ENCODE results near the gene LATS2. TPM values are rescaled to one million over a fixed set of nuclear protein-coding genes. Genes with fewer than 3 reads are reported as not detected.
A peak's percentile ranks its signal among the peaks of the same experiment; 100 is the strongest.

LATS2 gene
- total RNA-seq, 2 experiments from 2014 or later = 6.2 to 6.5 TPM

DNA sequence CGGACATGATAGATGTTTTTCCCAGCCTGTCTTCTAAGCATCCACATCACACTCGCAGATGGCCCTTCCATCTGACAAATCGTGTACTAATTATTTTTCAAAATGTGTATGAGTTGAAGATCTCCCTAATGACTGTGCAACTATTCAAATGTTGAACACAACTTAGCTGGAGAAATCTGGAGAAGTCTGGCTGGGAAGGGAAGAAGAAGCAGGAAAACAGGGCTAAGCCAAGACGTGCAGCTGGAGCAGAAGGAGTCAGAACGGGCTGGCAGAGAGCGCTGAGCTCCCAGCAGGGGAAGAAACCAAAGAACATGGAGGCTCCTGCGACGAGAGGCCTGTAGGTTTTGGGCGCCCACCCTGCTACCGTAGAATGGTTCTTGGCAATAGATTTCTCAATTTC is 13.2 kb upstream of the LATS2 start:
- Histone ChIP-seq H3K4me3 (ENCODE audit: low read length) (no peak overlapping the region), H3K27me3 (ENCODE audit: control insufficient read depth in 1 of 2, insufficient read depth in 2 of 2, low read length in 2 of 2) (peaks cover 0 to 4% of the 10 kb centered on the region in 2 experiments), H3K27ac (ENCODE audit: low read depth in 1 of 2, low read length in 2 of 2) (no peak overlapping the region), H3K9me3 (ENCODE audit: control insufficient read depth in 1 of 2, insufficient read depth in 1 of 2, low read length in 2 of 2) (peaks cover 0 to 4% of the 10 kb centered on the region in 2 experiments), H3K4me1 (ENCODE audit: insufficient read depth, low read length) (peaks cover 16% of the 10 kb centered on the region), H3K36me3 (ENCODE audit: insufficient read depth, low read length) (no peaks in the 10 kb centered on the region)
- H3K27ac Mint-ChIP-seq = peak overlapping the region; percentile 63
- intact Hi-C loops (cut with DNase I, micrococcal nuclease) = no loop called here
- H3K4me3 Mint-ChIP-seq = peak overlapping the region; percentile 84
- no peaks in the 10 kb centered on the region for H3K36me3 Mint-ChIP-seq (ENCODE audit: low read depth)
- H3K27me3 Mint-ChIP-seq = peaks cover 19% of the 10 kb centered on the region
- H3K9me3 Mint-ChIP-seq = no peaks in the 10 kb centered on the region
- ATAC-seq (ENCODE audit: poor library complexity) = no peak
- DNase-seq = no peak
- POLR2A ChIA-PET = interaction anchor here (0.7 to 1.1 kb wide), 3 partner anchors 12 to 22 kb away, joined by 3 to 7 read pairs (median 6); partner anchors contain the start of gene LATS2
- peaks cover 21% of the 10 kb centered on the region for H3K4me1 Mint-ChIP-seq (ENCODE audit: low read depth)
- CTCF ChIA-PET = no interaction called here
- TF ChIP-seq, protein P1, sequence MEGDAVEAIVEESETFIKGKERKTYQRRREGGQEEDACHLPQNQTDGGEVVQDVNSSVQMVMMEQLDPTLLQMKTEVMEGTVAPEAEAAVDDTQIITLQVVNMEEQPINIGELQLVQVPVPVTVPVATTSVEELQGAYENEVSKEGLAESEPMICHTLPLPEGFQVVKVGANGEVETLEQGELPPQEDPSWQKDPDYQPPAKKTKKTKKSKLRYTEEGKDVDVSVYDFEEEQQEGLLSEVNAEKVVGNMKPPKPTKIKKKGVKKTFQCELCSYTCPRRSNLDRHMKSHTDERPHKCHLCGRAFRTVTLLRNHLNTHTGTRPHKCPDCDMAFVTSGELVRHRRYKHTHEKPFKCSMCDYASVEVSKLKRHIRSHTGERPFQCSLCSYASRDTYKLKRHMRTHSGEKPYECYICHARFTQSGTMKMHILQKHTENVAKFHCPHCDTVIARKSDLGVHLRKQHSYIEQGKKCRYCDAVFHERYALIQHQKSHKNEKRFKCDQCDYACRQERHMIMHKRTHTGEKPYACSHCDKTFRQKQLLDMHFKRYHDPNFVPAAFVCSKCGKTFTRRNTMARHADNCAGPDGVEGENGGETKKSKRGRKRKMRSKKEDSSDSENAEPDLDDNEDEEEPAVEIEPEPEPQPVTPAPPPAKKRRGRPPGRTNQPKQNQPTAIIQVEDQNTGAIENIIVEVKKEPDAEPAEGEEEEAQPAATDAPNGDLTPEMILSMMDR (IDR thresholded peaks at IDR 0.05) = no peak

DNA sequence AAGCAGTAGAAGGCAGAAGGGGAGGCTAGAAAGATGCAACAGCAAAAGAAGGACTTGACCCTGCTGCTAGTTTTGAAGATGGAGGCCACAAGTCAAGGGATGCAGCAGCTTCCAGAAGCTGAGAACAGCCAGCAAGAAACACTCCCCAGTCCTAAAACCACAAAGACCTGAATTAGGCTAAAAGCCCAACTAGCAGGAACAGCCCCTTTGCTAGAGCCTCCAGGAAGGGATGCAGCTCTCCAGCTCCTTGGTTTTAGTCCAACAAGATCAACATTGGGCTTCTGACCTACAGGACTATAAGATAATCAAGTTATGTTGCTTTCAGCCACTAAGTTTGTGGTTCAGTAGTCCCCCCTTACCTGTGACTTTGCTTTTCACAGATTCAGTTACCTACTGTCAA is 10.5 kb upstream of the LATS2 start:
- DNase-seq (no peak), ATAC-seq (ENCODE audit: poor library complexity) (no peak)
- Mint-ChIP-seq H3K27ac (no peak overlapping the region), H3K4me1 (ENCODE audit: low read depth) (peaks cover 21% of the 10 kb centered on the region), H3K27me3 (peaks cover 13% of the 10 kb centered on the region), H3K9me3 (no peaks in the 10 kb centered on the region), H3K4me3 (no peak overlapping the region), H3K36me3 (ENCODE audit: low read depth) (no peaks in the 10 kb centered on the region)
- Histone ChIP-seq H3K36me3 (ENCODE audit: insufficient read depth, low read length) (no peaks in the 10 kb centered on the region), H3K4me1 (ENCODE audit: insufficient read depth, low read length) (peaks cover 16% of the 10 kb centered on the region), H3K27me3 (ENCODE audit: control insufficient read depth in 1 of 2, insufficient read depth in 2 of 2, low read length in 2 of 2) (peaks cover 0 to 4% of the 10 kb centered on the region in 2 experiments), H3K27ac (ENCODE audit: low read depth in 1 of 2, low read length in 2 of 2) (no peak overlapping the region), H3K4me3 (ENCODE audit: low read length) (no peak overlapping the region), H3K9me3 (ENCODE audit: control insufficient read depth in 1 of 2, insufficient read depth in 1 of 2, low read length in 2 of 2) (peaks cover 0 to 4% of the 10 kb centered on the region in 2 experiments)
- ChIA-PET POLR2A (no interaction called here), CTCF (no interaction called here)
- intact Hi-C loops (cut with DNase I, micrococcal nuclease) = no loop called here
- TF ChIP-seq, protein P1 (IDR thresholded peaks at IDR 0.05) = no peak

DNA sequence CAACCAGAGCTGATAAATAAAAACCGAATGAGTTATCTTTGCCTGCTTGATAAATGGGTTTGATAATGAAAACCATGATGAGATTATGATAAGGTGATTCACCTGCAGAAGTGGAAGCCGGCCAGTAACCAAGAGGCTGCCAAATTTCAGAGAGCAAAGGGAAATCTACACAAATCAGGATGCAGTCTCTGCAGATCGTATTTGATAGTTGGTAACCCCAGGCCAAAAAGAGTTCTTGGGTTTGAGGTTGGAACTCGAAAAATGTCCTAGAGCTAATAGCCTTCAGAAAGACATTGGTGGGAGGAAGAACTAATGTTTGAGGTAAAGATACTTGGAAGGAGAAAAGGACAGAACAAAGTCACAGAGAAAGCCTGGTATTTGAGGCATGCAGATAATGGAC is 9.6 kb upstream of the LATS2 start:
- TF ChIP-seq, protein P1 (IDR thresholded peaks at IDR 0.05) = no peak
- H3K27ac Mint-ChIP-seq = no peak overlapping the region
- peaks cover 13% of the 10 kb centered on the region for H3K27me3 Mint-ChIP-seq
- peaks cover 0 to 4% of the 10 kb centered on the region in 2 experiments for H3K9me3 ChIP-seq (ENCODE audit: control insufficient read depth in 1 of 2, insufficient read depth in 1 of 2, low read length in 2 of 2)
- intact Hi-C loops (cut with DNase I, micrococcal nuclease) = no loop called here
- H3K27ac ChIP-seq (ENCODE audit: low read depth in 1 of 2, low read length in 2 of 2) = no peak overlapping the region
- H3K4me1 ChIP-seq (ENCODE audit: insufficient read depth, low read length) = peaks cover 14% of the 10 kb centered on the region
- ChIA-PET CTCF (interaction anchor here (0.6 kb wide), 1 partner anchor 308 kb away, joined by 3 read pairs; no protein-coding TSS in a partner anchor), POLR2A (interaction anchor here (0.9 to 1.0 kb wide), 2 partner anchors 13 to 19 kb away, joined by 4 to 5 read pairs; no protein-coding TSS in a partner anchor)
- peaks cover 21% of the 10 kb centered on the region for H3K4me1 Mint-ChIP-seq (ENCODE audit: low read depth)
- no peaks in the 10 kb centered on the region for H3K9me3 Mint-ChIP-seq
- no peaks in the 10 kb centered on the region for H3K36me3 Mint-ChIP-seq (ENCODE audit: low read depth)
- DNase-seq (no peak), ATAC-seq (ENCODE audit: poor library complexity) (no peak)
- H3K4me3 ChIP-seq (ENCODE audit: low read length) = no peak overlapping the region
- no peak overlapping the region for H3K4me3 Mint-ChIP-seq
- H3K36me3 ChIP-seq (ENCODE audit: insufficient read depth, low read length) = no peaks in the 10 kb centered on the region
- H3K27me3 ChIP-seq (ENCODE audit: control insufficient read depth in 1 of 2, insufficient read depth in 2 of 2, low read length in 2 of 2) = peaks cover 0 to 4% of the 10 kb centered on the region in 2 experiments
